ENCODE data around the gene TEX10. TPM values are rescaled to one million over a fixed set of nuclear protein-coding genes. Genes with fewer than 3 reads are reported as not detected.

Gene TEX10
- total RNA-seq, 4 donors from 2014 or later: 8.4 to 24.6 (median 19.3) TPM

DNA sequence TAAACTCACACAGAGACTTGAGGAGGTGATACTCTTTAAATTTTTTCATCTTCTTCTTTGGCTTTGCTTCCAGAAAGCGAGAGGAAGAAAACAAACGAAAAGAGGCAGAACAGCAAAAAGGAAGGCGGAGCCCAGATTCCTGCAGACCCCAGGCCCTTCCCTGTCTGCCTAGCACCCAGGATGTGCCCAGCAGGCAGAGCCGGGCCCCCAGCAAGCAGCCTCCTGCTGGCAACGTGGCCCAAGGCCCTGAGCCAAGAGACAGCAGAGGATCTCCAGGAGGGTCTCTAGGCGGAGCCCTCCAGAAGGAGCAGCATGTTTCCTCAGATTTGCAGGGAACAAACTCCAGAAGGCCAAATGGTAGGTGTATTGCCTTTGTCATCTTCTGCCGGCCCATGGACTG is 68.5 kb downstream of the TEX10 start:
- Histone ChIP-seq H3K4me3 (no peak overlapping the region), H3K36me3 (peaks cover 0 to 86% (median 12%) of the 10 kb centered on the region in 3 donors), H3K4me1 (no peaks in the 10 kb centered on the region), H3K27ac (no peak overlapping the region), H3K9me3 (peaks cover 0 to 23% (median 0%) of the 10 kb centered on the region in 3 donors), H3K27me3 (no peaks in the 10 kb centered on the region)
- 84 to 89% methylated on average over 5 to 7 of the region's 7 CpGs for WGBS, 2 donors
- intact Hi-C loops (cut with DNase I): no loop called here
- DNase-seq: no peak
- TF ChIP-seq, protein P1, sequence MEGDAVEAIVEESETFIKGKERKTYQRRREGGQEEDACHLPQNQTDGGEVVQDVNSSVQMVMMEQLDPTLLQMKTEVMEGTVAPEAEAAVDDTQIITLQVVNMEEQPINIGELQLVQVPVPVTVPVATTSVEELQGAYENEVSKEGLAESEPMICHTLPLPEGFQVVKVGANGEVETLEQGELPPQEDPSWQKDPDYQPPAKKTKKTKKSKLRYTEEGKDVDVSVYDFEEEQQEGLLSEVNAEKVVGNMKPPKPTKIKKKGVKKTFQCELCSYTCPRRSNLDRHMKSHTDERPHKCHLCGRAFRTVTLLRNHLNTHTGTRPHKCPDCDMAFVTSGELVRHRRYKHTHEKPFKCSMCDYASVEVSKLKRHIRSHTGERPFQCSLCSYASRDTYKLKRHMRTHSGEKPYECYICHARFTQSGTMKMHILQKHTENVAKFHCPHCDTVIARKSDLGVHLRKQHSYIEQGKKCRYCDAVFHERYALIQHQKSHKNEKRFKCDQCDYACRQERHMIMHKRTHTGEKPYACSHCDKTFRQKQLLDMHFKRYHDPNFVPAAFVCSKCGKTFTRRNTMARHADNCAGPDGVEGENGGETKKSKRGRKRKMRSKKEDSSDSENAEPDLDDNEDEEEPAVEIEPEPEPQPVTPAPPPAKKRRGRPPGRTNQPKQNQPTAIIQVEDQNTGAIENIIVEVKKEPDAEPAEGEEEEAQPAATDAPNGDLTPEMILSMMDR (IDR thresholded peaks at IDR 0.05): no peak
- no peak for TF ChIP-seq POLR2A (IDR thresholded peaks at IDR 0.05)

GRCh38 chr9:100282388-100282719 is 70.4 kb downstream of the TEX10 start:
- Histone ChIP-seq H3K4me3 (no peak overlapping the region), H3K9me3 (peaks cover 0 to 17% (median 0%) of the 10 kb centered on the region in 3 donors), H3K27me3 (no peaks in the 10 kb centered on the region), H3K4me1 (no peaks in the 10 kb centered on the region), H3K27ac (no peak overlapping the region), H3K36me3 (peaks cover 0 to 79% (median 12%) of the 10 kb centered on the region in 3 donors)
- TF ChIP-seq POLR2A (IDR thresholded peaks at IDR 0.05): no peak
- TF ChIP-seq, protein P1 (IDR thresholded peaks at IDR 0.05): no peak
- 88 to 95% methylated on average over 4 of the region's 4 CpGs for WGBS, 2 donors
- intact Hi-C loops (cut with DNase I): no loop called here
- DNase-seq: no peak

GRCh38 chr9:100281676-100282387 is 70.9 kb downstream of the TEX10 start:
- H3K4me3 ChIP-seq: no peak overlapping the region
- peaks cover 0 to 76% (median 7%) of the 10 kb centered on the region in 3 donors for H3K36me3 ChIP-seq
- intact Hi-C loops (cut with DNase I): no loop called here
- no peaks in the 10 kb centered on the region for H3K4me1 ChIP-seq
- H3K9me3 ChIP-seq: peaks cover 0 to 17% (median 0%) of the 10 kb centered on the region in 3 donors
- 92 to 94% methylated on average over 7 of the region's 7 CpGs for WGBS, 2 donors
- no peaks in the 10 kb centered on the region for H3K27me3 ChIP-seq
- no peak overlapping the region for H3K27ac ChIP-seq
- TF ChIP-seq, protein P1 (IDR thresholded peaks at IDR 0.05): no peak
- TF ChIP-seq POLR2A (IDR thresholded peaks at IDR 0.05): no peak
- no peak for DNase-seq

DNA sequence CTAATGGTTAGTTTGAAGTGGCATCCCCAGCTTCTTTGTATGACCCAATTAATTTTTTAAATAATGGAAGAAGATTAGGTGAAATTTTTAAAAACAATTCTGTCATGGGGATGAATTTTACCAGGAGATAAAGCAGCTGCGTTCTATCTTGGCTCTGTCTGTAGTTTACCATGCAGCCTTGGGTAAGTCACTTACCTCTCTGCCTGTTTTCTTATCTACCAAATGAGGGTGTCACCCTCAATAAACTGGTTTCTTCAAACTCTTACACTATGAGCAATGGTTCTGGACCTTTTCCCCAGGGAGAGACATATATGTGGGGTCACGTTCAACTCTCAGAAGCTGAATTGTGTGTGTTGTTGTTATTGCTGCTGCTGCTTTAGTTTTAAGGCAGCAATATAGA is 71.7 kb downstream of the TEX10 start:
- Histone ChIP-seq H3K27ac (no peak overlapping the region), H3K36me3 (peaks cover 0 to 76% (median 7%) of the 10 kb centered on the region in 3 donors), H3K27me3 (no peaks in the 10 kb centered on the region), H3K4me3 (no peak overlapping the region), H3K9me3 (peaks cover 0 to 17% (median 0%) of the 10 kb centered on the region in 3 donors), H3K4me1 (no peaks in the 10 kb centered on the region)
- WGBS, 2 donors: 100% methylated on average over 2 of the region's 2 CpGs
- no peak for DNase-seq
- TF ChIP-seq, protein P1 (IDR thresholded peaks at IDR 0.05): no peak
- TF ChIP-seq POLR2A (IDR thresholded peaks at IDR 0.05): no peak
- intact Hi-C loops (cut with DNase I): no loop called here

DNA sequence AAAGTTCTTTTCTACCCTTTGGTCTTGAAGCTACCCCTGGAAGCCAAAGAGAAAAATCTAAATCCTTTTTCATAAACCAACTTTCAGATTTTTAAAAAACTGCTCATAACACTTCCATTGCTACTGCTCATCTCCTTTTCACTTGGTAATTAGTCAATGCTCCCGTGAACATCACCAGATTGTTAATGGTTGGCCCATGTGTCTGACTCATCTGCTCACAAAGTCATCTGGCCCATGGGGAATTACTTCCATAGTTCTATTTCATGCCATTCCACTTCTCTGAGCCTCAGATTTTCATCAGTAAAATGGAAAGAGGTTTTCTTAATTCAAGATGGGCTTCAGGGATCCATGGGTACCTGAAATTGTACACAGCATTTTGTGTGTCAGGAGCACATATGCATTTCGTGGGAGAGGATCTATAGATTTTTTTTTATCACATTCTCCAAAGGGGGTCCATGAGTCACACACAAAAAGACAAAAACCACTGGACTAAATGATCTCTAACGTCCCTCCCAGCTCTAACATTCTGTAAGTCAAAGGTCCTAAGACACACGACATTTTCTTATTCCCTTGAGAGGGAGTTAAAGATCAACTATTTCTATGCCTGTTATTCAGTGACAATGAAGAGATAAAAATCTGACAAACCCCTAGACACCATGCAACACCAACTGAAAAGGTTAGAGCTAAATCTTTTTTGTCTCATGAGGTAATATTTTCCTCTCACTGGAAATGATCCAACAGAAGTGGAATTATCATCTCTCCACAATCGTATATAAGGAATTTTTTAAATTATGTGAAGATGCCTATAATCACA is 75.4 kb downstream of the TEX10 start:
- no peaks in the 10 kb centered on the region for H3K4me1 ChIP-seq
- no peaks in the 10 kb centered on the region for H3K9me3 ChIP-seq
- H3K36me3 ChIP-seq: peaks cover 0 to 71% (median 6%) of the 10 kb centered on the region in 3 donors
- no peak overlapping the region for H3K4me3 ChIP-seq
- intact Hi-C loops (cut with DNase I): no loop called here
- no peaks in the 10 kb centered on the region for H3K27me3 ChIP-seq
- no peak overlapping the region for H3K27ac ChIP-seq
- TF ChIP-seq POLR2A (IDR thresholded peaks at IDR 0.05): no peak
- TF ChIP-seq, protein P1 (IDR thresholded peaks at IDR 0.05): no peak
- no peak for DNase-seq
- WGBS, 2 donors: 71 to 85% methylated on average over 5 of the region's 5 CpGs

Data from esophagus squamous epithelium (tissue), 5 donors.